ENCODE data around the gene PLEKHA5.

DNA sequence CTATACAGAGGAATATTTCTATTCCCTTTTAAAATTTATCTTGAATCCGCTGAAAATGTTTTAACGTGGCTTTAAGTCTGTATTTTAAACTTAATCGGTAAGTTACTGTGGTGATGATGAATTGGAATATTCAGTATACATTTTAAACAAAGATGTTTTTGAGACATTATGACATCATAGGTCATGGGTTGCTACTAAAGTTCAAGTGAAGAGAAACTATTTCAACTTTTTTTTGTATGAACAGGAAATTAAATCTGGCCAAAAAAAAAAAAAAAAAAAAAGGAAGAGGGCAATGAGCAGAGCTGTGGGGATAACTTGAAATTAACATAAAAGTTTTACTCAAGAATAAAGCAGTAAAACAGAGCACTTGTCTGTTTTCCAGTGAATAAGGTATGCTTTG lies 109.0 kb downstream of the PLEKHA5 start:
- TF ChIP-seq, protein P1, sequence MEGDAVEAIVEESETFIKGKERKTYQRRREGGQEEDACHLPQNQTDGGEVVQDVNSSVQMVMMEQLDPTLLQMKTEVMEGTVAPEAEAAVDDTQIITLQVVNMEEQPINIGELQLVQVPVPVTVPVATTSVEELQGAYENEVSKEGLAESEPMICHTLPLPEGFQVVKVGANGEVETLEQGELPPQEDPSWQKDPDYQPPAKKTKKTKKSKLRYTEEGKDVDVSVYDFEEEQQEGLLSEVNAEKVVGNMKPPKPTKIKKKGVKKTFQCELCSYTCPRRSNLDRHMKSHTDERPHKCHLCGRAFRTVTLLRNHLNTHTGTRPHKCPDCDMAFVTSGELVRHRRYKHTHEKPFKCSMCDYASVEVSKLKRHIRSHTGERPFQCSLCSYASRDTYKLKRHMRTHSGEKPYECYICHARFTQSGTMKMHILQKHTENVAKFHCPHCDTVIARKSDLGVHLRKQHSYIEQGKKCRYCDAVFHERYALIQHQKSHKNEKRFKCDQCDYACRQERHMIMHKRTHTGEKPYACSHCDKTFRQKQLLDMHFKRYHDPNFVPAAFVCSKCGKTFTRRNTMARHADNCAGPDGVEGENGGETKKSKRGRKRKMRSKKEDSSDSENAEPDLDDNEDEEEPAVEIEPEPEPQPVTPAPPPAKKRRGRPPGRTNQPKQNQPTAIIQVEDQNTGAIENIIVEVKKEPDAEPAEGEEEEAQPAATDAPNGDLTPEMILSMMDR (IDR thresholded peaks at IDR 0.05; ENCODE audit: low read depth, low read length, poor library complexity, severe bottlenecking), result no peak
- no peak for TF ChIP-seq EZH2phosphoT487 (IDR thresholded peaks at IDR 0.05; ENCODE audit: borderline replicate concordance, low read length)
